Fibroblast of peridontal ligament (primary cell): Measurements from ENCODE around the gene FRMD1.

Experiments used
- DNase-seq: peaks from one replicate; pipeline ENCODE4 v3.0.0-alpha.2; 2010; ENCODE audit errors: extremely low read depth

FRMD1 gene

GRCh38 chr6:168078943-168079405, at the start of gene FRMD1:
Gene FRMD1, minus strand, starts transcription at chr6:168079212. Its CDS starts 118 bp downstream, at chr6:168079094.
- DNase-seq, result no peak

- DNase-seq, result no peak
Measured at GRCh38 chr6:168128006-168128630, 49.1 kb upstream of the FRMD1 start.

GRCh38 chr6:168127384-168127868, 48.4 kb upstream of the FRMD1 start:
- DNase-seq, result no peak

- DNase-seq, result no peak
Measured at GRCh38 chr6:168126566-168127383, 47.8 kb upstream of the FRMD1 start.

- no peak for DNase-seq
Measured at GRCh38 chr6:168125429-168126001, 46.5 kb upstream of the FRMD1 start.

- no peak for DNase-seq
Measured at GRCh38 chr6:168124921-168125320, 45.9 kb upstream of the FRMD1 start.

- DNase-seq, result no peak
Measured at GRCh38 chr6:168124158-168124557, 45.1 kb upstream of the FRMD1 start.

GRCh38 chr6:168123165-168123911, 44.3 kb upstream of the FRMD1 start:
- no peak for DNase-seq

GRCh38 chr6:168122521-168122920, 43.5 kb upstream of the FRMD1 start:
- no peak for DNase-seq

- no peak for DNase-seq
Measured at GRCh38 chr6:168122011-168122410, 43.0 kb upstream of the FRMD1 start.

- DNase-seq, result no peak
Measured at GRCh38 chr6:168121303-168121665, 42.3 kb upstream of the FRMD1 start.

- DNase-seq, result no peak
Measured at GRCh38 chr6:168120390-168121302, 41.6 kb upstream of the FRMD1 start.

GRCh38 chr6:168119539-168119938, 40.5 kb upstream of the FRMD1 start:
- no peak for DNase-seq

GRCh38 chr6:168118935-168119334, 39.9 kb upstream of the FRMD1 start:
- DNase-seq, result no peak

GRCh38 chr6:168117942-168118341, 38.9 kb upstream of the FRMD1 start:
- DNase-seq, result no peak

- no peak for DNase-seq
Measured at GRCh38 chr6:168116975-168117899, 38.2 kb upstream of the FRMD1 start.

GRCh38 chr6:168116438-168116974, 37.5 kb upstream of the FRMD1 start:
- DNase-seq, result no peak

- no peak for DNase-seq
Measured at GRCh38 chr6:168115748-168116437, 36.9 kb upstream of the FRMD1 start.

- DNase-seq, result no peak
Measured at GRCh38 chr6:168113226-168113625, 34.2 kb upstream of the FRMD1 start.
